B cell (primary cell): ENCODE results near the gene CEND1.

Experiments
- CTCF ChIP-seq: fragments of 200-600 bp; IDR thresholded peaks from one replicate; pipeline ENCODE4 v1.8.0; 2022; ENCODE audit warnings: antibody characterized with exemption, mild to moderate bottlenecking
- EZH2 ChIP-seq: IDR thresholded peaks from 2 replicates; pipeline ENCODE4 v1.6.1; 2012; ENCODE audit warnings: borderline replicate concordance, low read depth, mild to moderate bottlenecking, moderate library complexity, low read length; ENCODE audit not compliant: insufficient read depth, poor library complexity, severe bottlenecking

DNA sequence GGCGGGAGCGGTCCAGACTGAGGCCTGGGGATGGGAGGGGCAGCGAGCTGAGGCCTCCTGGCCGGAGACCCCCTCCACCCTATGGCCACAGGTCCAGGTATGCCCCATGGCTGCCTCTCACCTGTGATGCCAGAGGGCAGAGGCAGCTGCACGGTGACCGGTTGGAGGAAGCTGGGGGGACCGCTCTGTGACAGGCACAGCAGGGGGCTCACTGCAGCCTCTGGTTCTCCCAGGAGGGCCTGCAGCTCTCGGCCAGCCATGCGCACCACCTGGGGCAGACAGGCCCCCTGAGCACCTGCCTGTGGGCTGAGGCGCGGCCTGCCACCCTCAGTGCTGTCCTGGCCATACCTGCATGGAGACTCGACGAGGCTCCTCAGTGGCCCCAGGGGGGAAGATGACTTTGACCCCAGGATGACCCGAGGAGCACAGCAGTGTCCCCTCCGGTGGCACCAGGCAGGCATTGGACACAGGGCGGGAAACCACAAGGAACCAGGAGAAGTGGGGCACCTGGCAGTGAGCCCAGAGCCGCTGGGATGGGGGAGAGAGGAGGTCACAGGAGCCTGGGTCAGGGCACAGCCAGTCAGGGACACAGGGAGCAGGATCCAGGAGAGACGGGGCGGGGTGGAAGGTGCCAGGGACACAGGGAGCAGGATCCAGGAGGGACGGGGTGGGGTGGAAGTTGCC is 11.3 kb upstream of the CEND1 start:
- TF ChIP-seq CTCF, result no peak
- no peak for TF ChIP-seq EZH2
